DND-41 (cell line): Measurements from ENCODE around the gene CD52.
"Not testable (repeated sequence)": the region's sequence is repeated elsewhere in the genome, so short reads cannot be mapped to it uniquely, and the experiment has no call there.

Experiments used
- ATAC-seq: fragments of 200-7000 bp; cut with Tn5 transposase; 3 replicates; pipeline ENCODE4 v1.9.1; 2021; ENCODE audit warnings: low read depth; ENCODE audit not compliant: insufficient read depth
- DNase-seq: peaks from one replicate; pipeline ENCODE4 v3.0.0-alpha.2; 2020
- H2AFZ ChIP-seq: 2 replicates; pipeline ENCODE4 v1.6.0; 2012; ENCODE audit warnings: low read depth, low read length
- H3K27ac ChIP-seq: 2 replicates; pipeline ENCODE4 v1.5.1; 2012; ENCODE audit warnings: low read length, inconsistent platforms
- H3K27me3 ChIP-seq: fragments of 200-600 bp; sonication (generic); 2 replicates; pipeline ENCODE4 v1.6.0; 2012; ENCODE audit warnings: low read length, mild to moderate bottlenecking, inconsistent platforms; ENCODE audit not compliant: insufficient read depth, poor library complexity
- H3K36me3 ChIP-seq: 2 replicates; pipeline ENCODE4 v1.5.1; 2012; ENCODE audit warnings: low read length, inconsistent platforms; ENCODE audit not compliant: insufficient read depth
- H3K4me1 ChIP-seq: 2 replicates; pipeline ENCODE4 v1.5.1; 2012; ENCODE audit warnings: mild to moderate bottlenecking, low read length; ENCODE audit not compliant: insufficient read depth
- H3K4me2 ChIP-seq: 2 replicates; pipeline ENCODE4 v1.6.0; 2012; ENCODE audit warnings: mild to moderate bottlenecking, moderate library complexity, low read length, inconsistent platforms; ENCODE audit not compliant: insufficient read depth
- H3K4me3 ChIP-seq, 2 experiments: fragments of 200-600 bp in 1 of 2; shearing (Covaris generic) in 1 of 2; 2 replicates each; pipeline ENCODE4 v1.5.1; 2012 to 2016; ENCODE audit warnings: inconsistent platforms in 2 of 2, low read length in 2 of 2, mild to moderate bottlenecking in 2 of 2, low read depth in 1 of 2, moderate library complexity in 1 of 2
- H3K79me2 ChIP-seq: 2 replicates; pipeline ENCODE4 v1.6.0; 2012; ENCODE audit warnings: low read length, inconsistent platforms; ENCODE audit not compliant: insufficient read depth
- H3K9ac ChIP-seq: 2 replicates; pipeline ENCODE4 v1.6.0; 2012; ENCODE audit warnings: low read depth, mild to moderate bottlenecking, inconsistent platforms, low read length, moderate library complexity
- H3K9me3 ChIP-seq: 2 replicates; pipeline ENCODE4 v1.5.1; 2012; ENCODE audit warnings: low read length, moderate library complexity, mild to moderate bottlenecking, inconsistent platforms; ENCODE audit not compliant: insufficient read depth, severe bottlenecking
- H4K20me1 ChIP-seq: 2 replicates; pipeline ENCODE4 v1.6.0; 2012; ENCODE audit warnings: low read length; ENCODE audit not compliant: insufficient read depth
- EZH2 ChIP-seq: IDR thresholded peaks from 3 replicates; pipeline ENCODE4 v1.6.1; 2012; ENCODE audit warnings: borderline replicate concordance, low read depth, mild to moderate bottlenecking, moderate library complexity, low read length, inconsistent platforms; ENCODE audit not compliant: severe bottlenecking
- TF ChIP-seq, protein P1 (sequence below): IDR thresholded peaks from 2 replicates; pipeline ENCODE4 v1.5.1; 2012; ENCODE audit warnings: borderline replicate concordance, low read length, moderate library complexity, mild to moderate bottlenecking; ENCODE audit not compliant: poor library complexity, severe bottlenecking; ENCODE audit errors: extremely low read depth

The CD52 gene

GRCh38 chr1:26291939-26292338 is 25.8 kb upstream of the CD52 start:
- no peaks in the 10 kb centered on the region for H4K20me1 ChIP-seq
- no peak overlapping the region for H2AFZ ChIP-seq
- 0 out of 2 replicates have a peak overlapping the region, but pooled peaks have one; percentile 93 for H3K27ac ChIP-seq
- H3K9me3 ChIP-seq = no peaks in the 10 kb centered on the region
- no peaks in the 10 kb centered on the region for H3K27me3 ChIP-seq
- H3K36me3 ChIP-seq = no peaks in the 10 kb centered on the region
- H3K4me2 ChIP-seq = no peak overlapping the region
- ATAC-seq (no peak), DNase-seq (no peak)
- no peak overlapping the region for H3K4me3 ChIP-seq
- no peaks in the 10 kb centered on the region for H3K79me2 ChIP-seq
- TF ChIP-seq, protein P1, sequence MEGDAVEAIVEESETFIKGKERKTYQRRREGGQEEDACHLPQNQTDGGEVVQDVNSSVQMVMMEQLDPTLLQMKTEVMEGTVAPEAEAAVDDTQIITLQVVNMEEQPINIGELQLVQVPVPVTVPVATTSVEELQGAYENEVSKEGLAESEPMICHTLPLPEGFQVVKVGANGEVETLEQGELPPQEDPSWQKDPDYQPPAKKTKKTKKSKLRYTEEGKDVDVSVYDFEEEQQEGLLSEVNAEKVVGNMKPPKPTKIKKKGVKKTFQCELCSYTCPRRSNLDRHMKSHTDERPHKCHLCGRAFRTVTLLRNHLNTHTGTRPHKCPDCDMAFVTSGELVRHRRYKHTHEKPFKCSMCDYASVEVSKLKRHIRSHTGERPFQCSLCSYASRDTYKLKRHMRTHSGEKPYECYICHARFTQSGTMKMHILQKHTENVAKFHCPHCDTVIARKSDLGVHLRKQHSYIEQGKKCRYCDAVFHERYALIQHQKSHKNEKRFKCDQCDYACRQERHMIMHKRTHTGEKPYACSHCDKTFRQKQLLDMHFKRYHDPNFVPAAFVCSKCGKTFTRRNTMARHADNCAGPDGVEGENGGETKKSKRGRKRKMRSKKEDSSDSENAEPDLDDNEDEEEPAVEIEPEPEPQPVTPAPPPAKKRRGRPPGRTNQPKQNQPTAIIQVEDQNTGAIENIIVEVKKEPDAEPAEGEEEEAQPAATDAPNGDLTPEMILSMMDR = no peak
- no peak for TF ChIP-seq EZH2
- peaks cover 52% of the 10 kb centered on the region for H3K4me1 ChIP-seq
- no peak overlapping the region for H3K9ac ChIP-seq

- peaks cover 44% of the 10 kb centered on the region for H3K4me1 ChIP-seq
- not testable (repeated sequence) for DNase-seq, H3K4me2 ChIP-seq, H3K4me3 ChIP-seq, H3K9me3 ChIP-seq, H4K20me1 ChIP-seq, H3K27ac ChIP-seq, ATAC-seq, H3K36me3 ChIP-seq, H3K27me3 ChIP-seq, H3K79me2 ChIP-seq, H3K9ac ChIP-seq, H2AFZ ChIP-seq
These were observed 25.0 kb upstream of the CD52 start for GRCh38 chr1:26292735-26293134.

- no peak for DNase-seq
- Histone ChIP-seq H3K4me2 (no peak overlapping the region), H2AFZ (no peak overlapping the region), H3K4me1 (peaks cover 32% of the 10 kb centered on the region), H3K4me3 (no peak overlapping the region), H3K27me3 (no peaks in the 10 kb centered on the region), H3K9ac (no peak overlapping the region), H4K20me1 (no peaks in the 10 kb centered on the region), H3K27ac (no peak overlapping the region), H3K79me2 (no peaks in the 10 kb centered on the region), H3K9me3 (no peaks in the 10 kb centered on the region), H3K36me3 (no peaks in the 10 kb centered on the region)
- ATAC-seq = no peak
- TF ChIP-seq EZH2 = no peak
- TF ChIP-seq, protein P1 = no peak
These were observed 23.8 kb upstream of the CD52 start for GRCh38 chr1:26293911-26294463.

DNA sequence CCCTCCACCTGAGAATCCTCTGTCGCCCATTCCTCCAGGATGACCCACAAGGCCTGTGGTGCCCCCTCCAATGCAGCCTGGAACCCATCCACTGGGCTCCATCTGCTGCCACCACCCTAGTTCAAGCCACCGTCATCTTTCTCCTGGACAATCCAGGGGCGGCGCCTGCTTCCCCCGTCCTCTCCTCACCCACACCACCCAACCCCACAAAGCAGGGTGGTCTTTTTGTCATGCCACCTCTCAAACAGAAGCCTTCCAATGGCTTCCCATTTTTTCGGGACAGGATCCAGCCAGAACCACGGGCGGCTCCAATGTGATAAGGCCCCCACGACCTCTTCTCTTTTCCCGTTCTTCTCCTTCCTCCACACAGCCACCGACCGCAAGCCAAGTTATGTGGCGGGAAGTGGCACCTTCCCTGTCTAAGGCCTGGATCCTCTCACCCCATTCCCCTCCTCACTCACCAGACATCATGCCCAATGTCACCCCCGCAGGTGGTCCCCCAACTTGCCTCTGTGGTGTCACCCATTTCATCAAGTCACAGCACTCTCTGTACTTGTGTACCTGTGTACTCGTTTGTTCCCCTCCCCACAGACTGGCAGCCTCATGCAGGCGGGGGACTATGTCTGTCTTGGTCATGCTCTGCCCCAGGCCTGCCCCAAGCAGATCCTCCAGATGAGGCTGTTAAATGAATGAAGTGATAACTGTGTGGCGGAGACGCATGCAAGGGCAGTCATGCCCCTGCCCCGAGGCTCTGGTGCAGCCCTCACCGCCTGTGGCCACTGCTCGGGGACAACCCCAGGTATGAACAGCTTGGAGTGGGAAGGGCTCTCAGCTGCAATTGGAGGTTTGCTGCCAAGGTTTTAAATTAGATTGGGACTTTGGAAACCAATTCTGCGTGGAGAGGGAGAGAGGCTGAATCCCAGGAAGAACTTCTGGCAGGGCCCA is 22.3 kb upstream of the CD52 start:
- DNase-seq = no peak
- Histone ChIP-seq H3K36me3 (no peaks in the 10 kb centered on the region), H3K4me2 (no peak overlapping the region), H3K9ac (no peak overlapping the region), H3K4me3 (no peak overlapping the region), H3K27ac (no peak overlapping the region), H3K9me3 (no peaks in the 10 kb centered on the region), H3K79me2 (no peaks in the 10 kb centered on the region), H3K27me3 (no peaks in the 10 kb centered on the region), H4K20me1 (no peaks in the 10 kb centered on the region), H2AFZ (no peak overlapping the region), H3K4me1 (peaks cover 17% of the 10 kb centered on the region)
- no peak for ATAC-seq
- TF ChIP-seq, protein P1 = no peak
- no peak for TF ChIP-seq EZH2
